ENCODE results near the gene FGD1. TPM values are rescaled to one million over a fixed set of nuclear protein-coding genes. Genes with fewer than 3 reads are reported as not detected.
"Not testable (repeated sequence)": the region's sequence is repeated elsewhere in the genome, so short reads cannot be mapped to it uniquely, and the experiment has no call there.

FGD1 gene
- total RNA-seq = not detected

GRCh38 chrX:54495814-54496516, at the start of gene FGD1:
Gene FGD1, minus strand, starts transcription at chrX:54496234. Its CDS starts 802 bp downstream, at chrX:54495432.
- peaks cover 43% of the 10 kb centered on the region for H3K27me3 Mint-ChIP-seq (ENCODE audit: low read depth)
- H3K4me1 Mint-ChIP-seq (ENCODE audit: low read depth) = no peaks in the 10 kb centered on the region
- DNase-seq (peak; percentile 24), ATAC-seq (peak; percentile 47)
- H3K36me3 Mint-ChIP-seq (ENCODE audit: low read depth) = no peaks in the 10 kb centered on the region
- POLR2A ChIA-PET = no interaction called here
- no peak within 1 kb of the TSS for H3K27ac Mint-ChIP-seq
- no peaks in the 10 kb centered on the region for H3K9me3 Mint-ChIP-seq (ENCODE audit: insufficient read depth)
- H3K4me3 Mint-ChIP-seq = peak within 1 kb of the TSS; percentile 40
- CTCF ChIA-PET = no interaction called here

- DNase-seq; ATAC-seq; H3K4me1 Mint-ChIP-seq (ENCODE audit: low read depth); H3K27me3 Mint-ChIP-seq (ENCODE audit: low read depth); POLR2A ChIA-PET; H3K4me3 Mint-ChIP-seq; H3K27ac Mint-ChIP-seq; CTCF ChIA-PET; H3K9me3 Mint-ChIP-seq (ENCODE audit: insufficient read depth): not testable (repeated sequence)
- peaks cover 47% of the 10 kb centered on the region for H3K36me3 Mint-ChIP-seq (ENCODE audit: low read depth)
These were observed 46.2 kb upstream of the FGD1 start for GRCh38 chrX:54542239-54542638.

- Mint-ChIP-seq H3K27me3 (ENCODE audit: low read depth) (no peaks in the 10 kb centered on the region), H3K4me1 (ENCODE audit: low read depth) (peaks cover 1% of the 10 kb centered on the region), H3K9me3 (ENCODE audit: insufficient read depth) (no peaks in the 10 kb centered on the region), H3K27ac (no peak overlapping the region), H3K4me3 (no peak overlapping the region), H3K36me3 (ENCODE audit: low read depth) (peaks cover 50% of the 10 kb centered on the region)
- ChIA-PET CTCF (no interaction called here), POLR2A (no interaction called here)
- DNase-seq = no peak
- ATAC-seq = no peak
These were observed 44.3 kb upstream of the FGD1 start for GRCh38 chrX:54540289-54540688.

- Mint-ChIP-seq H3K27me3 (ENCODE audit: low read depth) (no peaks in the 10 kb centered on the region), H3K4me3 (no peak overlapping the region), H3K9me3 (ENCODE audit: insufficient read depth) (no peaks in the 10 kb centered on the region), H3K4me1 (ENCODE audit: low read depth) (peaks cover 32% of the 10 kb centered on the region), H3K36me3 (ENCODE audit: low read depth) (peaks cover 48% of the 10 kb centered on the region), H3K27ac (peak overlapping the region; percentile 23)
- no peak for ATAC-seq
- no peak for DNase-seq
- CTCF ChIA-PET = no interaction called here
- POLR2A ChIA-PET = interaction anchor here (0.7 kb wide), 1 partner anchor 850 kb away, joined by 3 read pairs; no protein-coding TSS in a partner anchor
These were observed 38.2 kb upstream of the FGD1 start for GRCh38 chrX:54534271-54534670.

- Mint-ChIP-seq H3K9me3 (ENCODE audit: insufficient read depth) (peaks cover 6% of the 10 kb centered on the region), H3K36me3 (ENCODE audit: low read depth) (peaks cover 45% of the 10 kb centered on the region), H3K4me1 (ENCODE audit: low read depth) (peaks cover 33% of the 10 kb centered on the region), H3K27ac (peak overlapping the region; percentile 98), H3K27me3 (ENCODE audit: low read depth) (no peaks in the 10 kb centered on the region), H3K4me3 (peak overlapping the region; percentile 95)
- CTCF ChIA-PET = no interaction called here
- ATAC-seq = peak; percentile 51
- DNase-seq = peak; percentile 28
- POLR2A ChIA-PET = interaction anchor here (0.7 to 3.0 kb wide), 4 partner anchors 90 to 470 kb away, joined by 3 to 19 read pairs (median 4); partner anchors contain the start of genes APEX2, FAM120C and TSR2
These were observed 34.4 kb upstream of the FGD1 start for GRCh38 chrX:54530357-54530900.

GRCh38 chrX:54529552-54530356, 33.7 kb upstream of the FGD1 start, which contains the start of gene GNL3L:
Gene GNL3L, plus strand, starts transcription at chrX:54530219. Its CDS starts 2,348 bp downstream, at chrX:54532567.
- Mint-ChIP-seq H3K9me3 (ENCODE audit: insufficient read depth) (peaks cover 6% of the 10 kb centered on the region), H3K4me1 (ENCODE audit: low read depth) (peaks cover 32% of the 10 kb centered on the region), H3K27ac (peak within 1 kb of the TSS; percentile 98), H3K4me3 (peak within 1 kb of the TSS; percentile 95), H3K36me3 (ENCODE audit: low read depth) (peaks cover 44% of the 10 kb centered on the region), H3K27me3 (ENCODE audit: low read depth) (no peaks in the 10 kb centered on the region)
- ChIA-PET POLR2A (interaction anchor here (0.9 to 3.0 kb wide), 3 partner anchors 90 to 110 kb away, joined by 3 to 19 read pairs (median 3); partner anchors contain the start of gene TSR2), CTCF (no interaction called here)
- DNase-seq (peak; percentile 85), ATAC-seq (peak; percentile 89)

- Mint-ChIP-seq H3K27ac (peak overlapping the region; percentile 98), H3K9me3 (ENCODE audit: insufficient read depth) (peaks cover 6% of the 10 kb centered on the region), H3K36me3 (ENCODE audit: low read depth) (peaks cover 38% of the 10 kb centered on the region), H3K4me1 (ENCODE audit: low read depth) (peaks cover 26% of the 10 kb centered on the region), H3K27me3 (ENCODE audit: low read depth) (no peaks in the 10 kb centered on the region), H3K4me3 (peak overlapping the region; percentile 95)
- ATAC-seq (no peak), DNase-seq (no peak)
- ChIA-PET CTCF (no interaction called here), POLR2A (interaction anchor here (1.0 to 3.0 kb wide), 2 partner anchors 89 to 110 kb away, joined by 3 to 19 read pairs; partner anchors contain the start of gene TSR2)
These were observed 33.1 kb upstream of the FGD1 start for GRCh38 chrX:54529151-54529550.

- Mint-ChIP-seq H3K4me1 (ENCODE audit: low read depth) (no peaks in the 10 kb centered on the region), H3K36me3 (ENCODE audit: low read depth) (no peaks in the 10 kb centered on the region), H3K4me3 (no peak overlapping the region), H3K27me3 (ENCODE audit: low read depth) (peaks cover 11% of the 10 kb centered on the region), H3K9me3 (ENCODE audit: insufficient read depth) (no peaks in the 10 kb centered on the region), H3K27ac (no peak overlapping the region)
- DNase-seq = no peak
- POLR2A ChIA-PET = no interaction called here
- CTCF ChIA-PET = no interaction called here
- ATAC-seq = no peak
These were observed 13.4 kb upstream of the FGD1 start for GRCh38 chrX:54509400-54509799.

GRCh38 chrX:54496936-54497335, 902 bp upstream of the FGD1 start:
- Mint-ChIP-seq H3K4me3 (no peak overlapping the region), H3K27ac (no peak overlapping the region), H3K27me3 (ENCODE audit: low read depth) (peaks cover 44% of the 10 kb centered on the region), H3K9me3 (ENCODE audit: insufficient read depth) (no peaks in the 10 kb centered on the region), H3K36me3 (ENCODE audit: low read depth) (no peaks in the 10 kb centered on the region), H3K4me1 (ENCODE audit: low read depth) (no peaks in the 10 kb centered on the region)
- ATAC-seq (no peak), DNase-seq (no peak)
- POLR2A ChIA-PET = no interaction called here
- CTCF ChIA-PET = no interaction called here

- Mint-ChIP-seq H3K4me3 (peak overlapping the region; percentile 40), H3K27ac (no peak overlapping the region), H3K27me3 (ENCODE audit: low read depth) (peaks cover 44% of the 10 kb centered on the region), H3K4me1 (ENCODE audit: low read depth) (no peaks in the 10 kb centered on the region), H3K9me3 (ENCODE audit: insufficient read depth) (no peaks in the 10 kb centered on the region), H3K36me3 (ENCODE audit: low read depth) (no peaks in the 10 kb centered on the region)
- ChIA-PET CTCF (no interaction called here), POLR2A (no interaction called here)
- no peak for DNase-seq
- ATAC-seq = no peak
These were observed 451 bp upstream of the FGD1 start for GRCh38 chrX:54496517-54496852.

- no peaks in the 10 kb centered on the region for H3K4me1 Mint-ChIP-seq (ENCODE audit: low read depth)
- no peaks in the 10 kb centered on the region for H3K9me3 Mint-ChIP-seq (ENCODE audit: insufficient read depth)
- ATAC-seq (no peak), DNase-seq (no peak)
- ChIA-PET POLR2A (no interaction called here), CTCF (no interaction called here)
- H3K4me3 Mint-ChIP-seq = peak overlapping the region; percentile 40
- no peaks in the 10 kb centered on the region for H3K36me3 Mint-ChIP-seq (ENCODE audit: low read depth)
- H3K27me3 Mint-ChIP-seq (ENCODE audit: low read depth) = peaks cover 40% of the 10 kb centered on the region
- no peak overlapping the region for H3K27ac Mint-ChIP-seq
These were observed 833 bp downstream of the FGD1 start for GRCh38 chrX:54494989-54495813.

Measured in activated CD8-positive, alpha-beta T cell treated with anti-CD3 and anti-CD28 coated beads, Interleukin-2, amount 10 ng/mL, durations not matched to agents 7 days and 5 days (primary cell).